ENCODE data around the gene OR8B12.

- TF ChIP-seq CTCF (IDR thresholded peaks at IDR 0.05): no peak
- no peak for TF ChIP-seq POLR2A (IDR thresholded peaks at IDR 0.05)
- no peak for TF ChIP-seq POLR2AphosphoS5 (IDR thresholded peaks at IDR 0.05)
Observed at GRCh38 chr11:124543554-124543953, at the start of gene OR8B12.
